GM12875 (cell line): ENCODE measurements around the gene ID4.
"Not testable (repeated sequence)": the region's sequence is repeated elsewhere in the genome, so short reads cannot be mapped to it uniquely, and the experiment has no call there.

Experiments used
- H3K4me3 ChIP-seq: one replicate; pipeline ENCODE4 v1.5.1; 2011; ENCODE audit warnings: low read depth, low read length, control low read depth
- TF ChIP-seq, protein P1 (sequence below): IDR thresholded peaks from 2 replicates; pipeline ENCODE4 v1.5.1; 2011; ENCODE audit warnings: low read depth, mild to moderate bottlenecking, control low read depth, inconsistent platforms, low read length, moderate library complexity, borderline replicate concordance; ENCODE audit not compliant: insufficient read depth

ID4 gene

DNA sequence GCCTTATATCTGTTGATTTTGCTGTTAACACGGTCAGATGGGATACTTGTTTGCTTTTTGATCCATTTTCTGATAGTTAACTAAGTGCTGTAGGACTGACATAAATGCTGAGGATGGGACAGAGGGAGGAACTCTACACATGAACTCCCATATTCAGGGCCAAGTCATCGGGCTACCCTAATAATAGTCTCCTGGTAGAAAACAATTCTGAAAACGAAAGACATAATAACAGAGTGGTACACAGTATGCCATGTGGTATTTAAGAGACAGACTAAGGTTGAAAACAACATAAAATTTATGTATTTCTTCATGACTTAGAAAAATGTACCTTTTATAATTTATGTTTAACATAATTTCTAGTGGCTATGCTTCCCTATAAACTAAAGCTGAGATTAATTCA lies 12.0 kb downstream of the ID4 start:
- H3K4me3 ChIP-seq, result no peak overlapping the region
- TF ChIP-seq, protein P1, sequence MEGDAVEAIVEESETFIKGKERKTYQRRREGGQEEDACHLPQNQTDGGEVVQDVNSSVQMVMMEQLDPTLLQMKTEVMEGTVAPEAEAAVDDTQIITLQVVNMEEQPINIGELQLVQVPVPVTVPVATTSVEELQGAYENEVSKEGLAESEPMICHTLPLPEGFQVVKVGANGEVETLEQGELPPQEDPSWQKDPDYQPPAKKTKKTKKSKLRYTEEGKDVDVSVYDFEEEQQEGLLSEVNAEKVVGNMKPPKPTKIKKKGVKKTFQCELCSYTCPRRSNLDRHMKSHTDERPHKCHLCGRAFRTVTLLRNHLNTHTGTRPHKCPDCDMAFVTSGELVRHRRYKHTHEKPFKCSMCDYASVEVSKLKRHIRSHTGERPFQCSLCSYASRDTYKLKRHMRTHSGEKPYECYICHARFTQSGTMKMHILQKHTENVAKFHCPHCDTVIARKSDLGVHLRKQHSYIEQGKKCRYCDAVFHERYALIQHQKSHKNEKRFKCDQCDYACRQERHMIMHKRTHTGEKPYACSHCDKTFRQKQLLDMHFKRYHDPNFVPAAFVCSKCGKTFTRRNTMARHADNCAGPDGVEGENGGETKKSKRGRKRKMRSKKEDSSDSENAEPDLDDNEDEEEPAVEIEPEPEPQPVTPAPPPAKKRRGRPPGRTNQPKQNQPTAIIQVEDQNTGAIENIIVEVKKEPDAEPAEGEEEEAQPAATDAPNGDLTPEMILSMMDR, result no peak

DNA sequence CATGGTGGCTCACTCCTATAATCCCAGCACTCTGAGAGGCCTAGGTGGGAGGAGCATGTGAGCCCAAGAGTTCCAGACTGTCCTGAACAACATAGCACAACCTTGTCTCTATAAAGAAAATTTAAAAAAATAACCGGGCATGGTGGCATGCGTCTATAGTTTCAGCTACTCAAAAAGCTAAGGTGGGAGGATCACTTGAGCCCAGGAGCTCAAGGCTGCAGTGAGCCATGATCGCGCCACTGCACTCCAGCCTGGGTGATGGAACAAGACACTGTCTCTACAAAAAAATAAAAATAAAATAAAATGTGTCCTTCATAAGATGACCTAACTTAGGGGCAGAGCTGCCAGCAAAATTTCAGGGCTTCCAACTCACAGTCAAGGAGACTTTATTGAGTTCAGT lies 12.6 kb downstream of the ID4 start:
- no peak overlapping the region for H3K4me3 ChIP-seq

DNA sequence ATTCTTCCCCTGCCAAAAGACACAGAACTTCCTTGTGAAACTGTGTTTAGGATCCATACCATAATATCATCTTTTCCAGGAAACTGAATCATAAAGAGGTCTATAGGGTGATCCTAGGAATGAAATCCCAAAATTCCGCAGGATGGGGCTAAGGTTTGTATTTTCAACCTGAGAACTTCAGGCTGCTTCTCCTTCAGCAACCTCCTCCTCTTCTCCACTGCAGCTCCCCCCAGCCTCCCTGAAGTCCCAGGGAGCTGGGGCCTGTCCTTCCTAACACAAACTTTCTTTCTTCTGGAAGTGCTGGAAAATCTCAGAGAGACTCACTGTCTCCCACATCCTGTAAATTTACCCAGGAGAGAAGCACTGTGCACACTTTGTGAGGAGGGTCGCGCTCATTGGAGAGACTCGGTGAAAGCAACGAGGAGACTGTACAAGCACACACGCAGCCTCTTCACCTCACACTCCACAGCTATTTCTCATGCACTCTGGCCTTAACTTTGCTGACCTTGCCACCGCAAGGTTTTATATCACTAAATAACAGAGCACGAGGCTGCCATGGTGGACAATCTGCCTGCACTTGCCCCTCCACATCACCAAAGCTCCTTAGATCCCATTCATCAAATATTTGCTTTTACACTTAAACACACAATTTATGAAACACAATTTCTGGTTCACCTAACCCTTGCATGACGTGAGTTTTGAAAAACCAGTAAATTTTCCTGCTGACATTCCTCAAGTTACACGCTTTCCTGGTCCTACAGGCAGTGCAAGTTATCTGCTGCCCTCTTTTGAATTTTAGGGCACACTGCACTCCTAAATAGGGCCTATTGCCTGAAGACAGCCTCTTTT lies 14.3 kb downstream of the ID4 start:
- TF ChIP-seq, protein P1, result peak; percentile 44; the same call in 1 of the 2 replicates
- no peak overlapping the region for H3K4me3 ChIP-seq

More for the DNA sequence above, 12.6 kb downstream of the ID4 start:
- TF ChIP-seq, protein P1, result no peak

DNA sequence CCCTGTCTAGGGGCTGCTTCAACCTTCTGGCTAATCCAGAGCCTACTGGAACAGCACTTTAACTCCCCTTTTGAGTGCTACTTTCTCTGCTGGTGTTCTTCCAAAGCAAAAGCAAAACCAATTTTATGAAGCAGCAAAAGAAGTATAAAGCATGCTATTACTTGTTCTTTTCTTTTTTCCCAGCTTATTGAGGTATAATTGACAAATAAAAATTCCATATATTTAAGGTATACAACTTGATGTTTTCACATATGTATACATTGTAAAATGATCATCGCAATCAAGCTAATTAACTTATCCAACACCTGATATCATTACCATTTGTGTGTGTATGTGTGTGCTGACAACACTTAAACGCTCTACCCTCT lies 14.9 kb downstream of the ID4 start:
- TF ChIP-seq, protein P1, result no peak
- no peak overlapping the region for H3K4me3 ChIP-seq

DNA sequence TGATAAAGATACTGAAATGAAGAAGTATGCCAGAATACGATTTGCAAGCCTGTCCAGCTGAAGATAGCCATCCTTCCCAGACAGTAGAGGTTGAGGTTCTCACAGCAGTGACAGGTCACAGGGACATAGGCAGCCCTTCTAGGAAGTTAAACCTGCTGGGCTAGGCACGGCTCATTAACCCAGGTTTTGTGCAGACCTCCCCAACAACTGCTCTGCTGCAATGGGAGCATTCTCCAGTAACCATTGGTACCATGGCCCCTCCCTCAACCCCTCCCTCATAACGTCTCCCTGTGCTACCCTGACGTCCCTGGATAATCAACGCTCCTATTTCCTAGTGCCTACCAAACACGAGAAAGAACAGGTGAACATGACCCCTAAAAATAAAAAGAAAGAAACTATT lies 15.8 kb downstream of the ID4 start:
- TF ChIP-seq, protein P1, result no peak
- H3K4me3 ChIP-seq, result no peak overlapping the region

DNA sequence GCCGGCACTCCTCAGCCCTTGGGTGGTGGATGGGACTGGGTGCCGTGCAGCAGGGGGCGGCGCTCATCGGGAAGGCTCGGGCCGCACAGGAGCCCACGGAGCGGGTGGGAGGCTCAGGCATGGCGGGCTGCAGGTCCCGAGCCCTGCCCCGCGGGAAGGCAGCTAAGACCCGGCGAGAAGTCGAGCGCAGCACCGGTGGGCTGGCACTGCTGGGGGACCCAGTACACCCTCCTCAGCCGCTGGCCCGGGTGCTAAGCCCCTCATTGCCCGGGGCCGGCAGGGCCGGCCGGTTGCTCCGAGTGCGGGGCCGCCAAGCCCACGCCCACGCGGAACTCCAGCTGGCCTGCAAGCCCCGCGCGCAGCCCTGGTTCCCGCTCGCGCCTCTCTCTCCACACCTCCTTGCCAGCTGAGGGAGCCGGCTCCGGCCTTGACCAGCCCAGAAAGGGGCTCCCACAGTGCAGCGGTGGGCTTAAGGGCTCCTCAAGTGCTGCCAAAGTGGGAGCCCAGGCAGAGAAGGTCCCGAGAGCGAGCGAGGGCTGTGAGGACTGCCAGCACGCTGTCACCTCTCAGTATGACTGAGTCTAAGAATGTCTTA lies 17.3 kb downstream of the ID4 start:
- H3K4me3 ChIP-seq, result not testable (repeated sequence)

DNA sequence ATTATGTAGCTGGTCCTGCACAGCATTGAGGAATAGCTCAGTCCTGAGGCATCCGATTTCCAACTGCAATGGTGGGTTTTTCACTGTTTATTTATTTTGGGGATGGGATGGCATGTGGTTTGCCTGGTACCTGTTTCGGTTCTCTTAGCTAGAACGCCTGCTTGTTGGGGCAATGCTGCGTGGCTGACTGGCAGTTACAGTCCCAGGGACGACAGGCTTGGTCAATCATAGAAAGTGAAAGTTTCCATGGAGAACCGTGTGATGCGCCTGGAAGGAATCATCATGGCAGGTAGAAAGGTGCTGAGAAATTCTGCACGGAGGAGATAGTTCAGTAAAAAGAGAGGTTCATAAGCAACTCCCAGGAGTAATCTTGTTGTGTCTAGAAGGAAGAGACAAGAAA lies 18.4 kb downstream of the ID4 start:
- TF ChIP-seq, protein P1, result no peak
- no peak overlapping the region for H3K4me3 ChIP-seq
